Activated gamma-delta T cell treated with anti-CD3 and anti-CD28 coated beads, Interleukin-2, amount 50 U/mL, for 16 hours (primary cell): ENCODE results near the gene C2CD3.

Experiments used
- DNase-seq: peaks from one replicate; pipeline ENCODE4 v3.0.0-alpha.2; 2020; ENCODE audit warnings: low read depth

Gene C2CD3, protein sequence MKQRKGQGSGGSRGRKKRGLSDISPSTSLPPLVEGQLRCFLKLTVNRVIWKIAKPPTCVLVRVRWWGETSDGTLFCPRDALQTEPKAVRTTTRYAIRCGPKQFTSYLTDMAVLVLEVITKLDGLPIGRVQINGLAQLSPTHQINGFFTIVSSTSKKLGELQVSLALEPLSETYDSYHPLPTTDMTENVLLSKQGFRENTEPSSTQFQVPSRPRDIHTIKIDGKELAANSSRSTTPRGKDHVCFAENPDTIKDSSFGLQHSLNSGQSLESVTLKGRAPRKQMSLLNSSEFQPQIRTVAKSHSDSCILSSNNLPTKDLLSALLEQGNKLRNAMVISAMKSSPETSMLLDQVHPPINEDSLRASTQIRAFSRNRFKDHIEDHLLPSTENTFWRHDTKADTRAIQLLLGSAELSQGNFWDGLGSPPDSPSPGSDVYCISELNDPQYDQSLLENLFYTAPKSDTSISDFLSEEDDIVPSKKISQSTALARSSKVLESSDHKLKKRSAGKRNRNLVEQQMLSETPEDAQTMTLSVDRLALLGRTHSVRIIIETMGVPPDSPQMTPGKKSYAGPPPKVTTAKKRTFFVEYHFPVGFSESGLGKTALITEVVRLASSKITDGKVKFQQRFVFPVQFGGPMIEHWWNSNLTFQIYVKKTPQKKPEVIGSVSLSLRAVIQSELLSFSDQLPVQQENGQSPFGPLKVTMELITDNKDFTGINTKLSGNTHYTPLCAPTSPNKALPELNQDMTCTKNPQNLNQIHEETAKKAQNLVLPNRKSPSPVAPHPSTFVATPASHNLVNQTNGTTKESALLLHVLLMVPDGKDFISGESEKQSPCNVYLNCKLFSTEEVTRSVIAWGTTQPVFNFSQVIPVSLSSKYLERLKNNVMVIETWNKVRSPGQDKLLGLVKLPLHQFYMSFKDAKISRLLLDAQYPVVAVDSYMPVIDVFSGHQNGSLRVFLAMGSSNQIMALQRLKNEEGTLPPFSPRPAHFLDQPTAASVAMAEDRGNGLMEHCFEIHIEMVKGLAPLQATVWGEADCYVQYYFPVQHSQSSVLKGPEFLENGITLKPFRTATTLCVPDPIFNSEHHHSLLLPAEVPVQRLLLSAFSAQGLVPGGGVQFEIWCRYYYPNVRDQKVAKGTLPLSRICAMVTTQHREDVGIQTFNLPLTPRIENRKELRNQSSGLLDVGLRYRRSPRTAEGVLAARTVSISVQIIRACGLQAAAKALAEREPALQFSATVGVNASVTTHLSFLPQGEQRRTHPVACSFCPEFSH (N-terminal part only)

GRCh38 chr11:74170694-74171629, at the start of gene C2CD3, which contains the start of gene PPME1:
TSS of gene C2CD3 (minus strand) at chr11:74171002. CDS start at chr11:74170792, 210 bp downstream.
TSS of gene PPME1 (plus strand) at chr11:74171289. CDS start at chr11:74171422, 133 bp downstream.
- peak; percentile 95 for DNase-seq

- no peak for DNase-seq
Measured at GRCh38 chr11:74220376-74220775, 49.6 kb upstream of the C2CD3 start.

- DNase-seq, result no peak
Measured at GRCh38 chr11:74212533-74212932, 41.7 kb upstream of the C2CD3 start.

GRCh38 chr11:74208507-74208906, 37.7 kb upstream of the C2CD3 start:
- no peak for DNase-seq

- DNase-seq, result no peak
Measured at GRCh38 chr11:74206746-74207145, 35.9 kb upstream of the C2CD3 start.

DNA sequence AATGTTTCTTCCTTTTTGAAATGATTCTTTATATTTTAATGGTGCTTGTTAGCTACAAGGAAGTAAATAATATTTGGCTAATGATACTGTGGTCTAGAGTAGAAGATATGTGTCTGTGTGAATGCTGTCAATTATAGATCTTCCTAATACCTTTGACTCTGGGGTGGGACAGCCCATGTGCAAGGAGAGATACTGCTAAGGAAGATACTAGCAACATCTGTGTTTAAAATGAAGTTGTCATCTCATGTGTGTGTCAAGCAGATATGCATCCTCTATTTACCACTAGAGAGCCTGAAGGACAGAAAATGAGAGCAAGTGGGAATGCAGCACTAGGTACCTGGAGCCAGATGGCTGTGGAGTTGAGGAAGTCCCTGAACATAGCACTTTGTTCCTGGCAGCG, 34.4 kb upstream of the C2CD3 start:
- no peak for DNase-seq

DNA sequence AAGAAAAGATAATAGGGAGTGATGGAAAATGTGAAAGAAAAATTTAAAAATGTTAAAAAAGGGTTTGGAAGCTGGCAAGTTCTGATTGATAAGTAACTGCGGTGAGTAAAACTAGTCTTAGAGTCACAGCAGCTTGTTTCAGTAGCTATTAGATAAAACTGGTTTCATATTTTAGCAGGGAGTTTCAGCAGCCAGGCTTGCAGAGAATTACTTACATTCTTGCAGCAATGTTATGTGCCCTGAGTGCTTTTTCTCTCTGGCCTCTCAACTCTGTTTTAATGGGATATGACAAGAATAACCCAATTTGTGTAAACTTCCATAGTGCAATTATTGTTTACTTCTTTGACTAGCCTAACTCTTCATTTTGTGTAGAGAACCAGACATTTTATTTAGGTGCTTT, 33.9 kb upstream of the C2CD3 start:
- no peak for DNase-seq

DNA sequence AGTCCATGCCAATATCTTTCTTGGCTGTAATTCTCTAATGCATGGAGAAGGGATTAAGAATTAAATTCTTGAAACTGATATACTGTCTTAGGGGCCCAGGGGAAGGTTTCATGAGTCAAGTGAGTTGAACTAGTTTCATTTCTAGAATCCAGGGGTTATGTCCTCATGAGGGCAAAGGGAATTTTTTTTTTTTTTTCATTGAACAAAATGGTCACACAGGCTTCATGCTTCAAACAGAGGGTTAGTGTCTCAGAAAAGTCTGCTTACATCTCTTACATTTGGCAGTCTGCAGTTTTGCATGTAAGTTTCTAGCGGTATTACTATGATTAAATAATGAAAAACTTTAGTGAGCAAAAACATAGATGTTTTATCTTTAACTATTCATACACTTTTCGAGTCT, 33.2 kb upstream of the C2CD3 start:
- DNase-seq, result no peak

DNA sequence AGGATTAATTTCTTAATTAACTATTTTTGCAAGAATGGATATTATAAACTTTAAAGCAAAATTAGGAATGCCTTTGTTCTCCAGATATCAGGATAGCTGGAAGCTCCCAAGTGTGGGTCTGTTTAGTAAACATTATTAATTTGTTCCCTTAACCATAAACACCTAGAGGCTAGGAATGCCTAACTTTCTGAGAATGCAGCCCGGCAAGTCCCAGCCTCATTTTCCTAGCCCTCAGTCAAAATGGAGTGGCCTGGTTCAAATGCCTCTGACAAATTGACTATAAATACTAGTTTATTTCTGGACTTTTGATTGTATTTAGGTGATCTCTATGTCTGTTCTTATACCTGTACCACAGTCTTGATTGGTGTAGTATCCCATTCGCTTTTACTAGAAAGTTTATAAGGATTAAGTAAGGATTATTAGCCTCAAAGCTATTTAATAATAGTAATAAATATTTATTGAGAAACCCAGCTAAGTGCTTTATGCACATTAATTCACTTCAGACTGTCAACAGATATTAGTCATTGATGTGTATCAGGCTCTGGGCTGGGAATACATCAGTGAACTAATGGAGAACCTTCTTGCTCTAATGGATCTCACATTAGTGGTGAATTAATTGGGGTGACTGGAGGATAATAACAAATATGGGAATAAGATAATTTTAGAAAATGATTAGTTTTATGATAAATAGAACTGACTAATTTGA, 26.1 kb upstream of the C2CD3 start:
- DNase-seq, result no peak

GRCh38 chr11:74195828-74196227, 25.0 kb upstream of the C2CD3 start:
- no peak for DNase-seq

DNA sequence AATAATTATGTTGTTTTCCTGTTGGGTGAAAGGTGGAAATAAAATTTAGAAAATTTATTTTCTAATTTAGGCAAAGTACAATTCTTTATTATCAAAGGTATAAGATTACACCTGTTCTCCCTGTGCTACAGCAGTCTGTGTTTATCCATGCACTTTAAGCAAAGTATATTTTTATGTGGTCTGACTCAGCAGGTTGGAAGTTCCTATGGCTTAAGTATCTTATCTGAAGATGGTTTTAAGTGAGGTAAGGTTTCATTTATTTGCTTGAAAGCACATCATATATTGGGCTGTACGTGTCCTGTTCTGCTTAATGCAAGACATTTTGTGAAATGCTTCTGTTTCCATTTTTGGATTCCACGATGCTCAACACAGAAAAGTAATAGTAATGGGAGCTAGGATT, 14.9 kb upstream of the C2CD3 start:
- DNase-seq, result no peak

GRCh38 chr11:74185285-74185684, 14.5 kb upstream of the C2CD3 start:
- DNase-seq, result no peak

DNA sequence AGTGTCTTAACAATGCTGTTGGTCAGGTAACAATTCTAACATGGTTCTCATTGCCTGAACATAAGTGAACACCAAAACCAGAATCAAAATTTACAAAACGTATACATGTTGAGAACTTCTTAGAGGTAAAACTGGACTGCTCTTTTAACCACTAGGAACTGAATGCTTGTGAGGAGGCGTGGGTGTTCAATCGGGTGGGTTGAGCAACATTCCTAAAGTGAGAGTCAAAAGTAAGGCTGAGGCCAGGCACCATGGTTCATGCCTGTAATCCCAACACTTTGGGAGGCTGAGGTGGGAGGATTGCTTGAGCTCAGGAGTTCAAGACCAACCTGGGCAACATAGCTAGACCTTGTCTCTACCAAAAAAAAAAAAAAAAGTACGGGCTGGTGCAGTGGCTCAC, 11.8 kb upstream of the C2CD3 start:
- DNase-seq, result no peak

- DNase-seq, result no peak
Measured at GRCh38 chr11:74179234-74180052, 8.6 kb upstream of the C2CD3 start.

DNA sequence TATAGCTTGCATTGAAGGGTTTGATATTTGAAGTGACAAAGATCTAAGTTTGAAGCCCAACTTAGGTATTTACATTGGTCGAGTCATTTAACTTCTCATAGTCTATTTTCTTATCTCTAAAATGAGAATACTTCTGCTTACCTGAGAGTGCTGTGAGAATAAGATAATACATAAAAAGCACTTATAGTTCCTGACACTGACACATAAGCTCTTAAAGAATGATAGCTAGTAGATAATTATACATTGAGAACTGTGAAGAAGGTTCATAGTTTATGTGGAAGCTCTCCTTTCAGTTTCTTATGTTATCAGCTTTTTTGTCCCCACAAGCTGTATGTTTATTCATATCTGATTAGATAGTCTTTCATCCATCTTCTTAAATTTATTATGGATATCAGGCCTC, 5.1 kb upstream of the C2CD3 start:
- no peak for DNase-seq

DNA sequence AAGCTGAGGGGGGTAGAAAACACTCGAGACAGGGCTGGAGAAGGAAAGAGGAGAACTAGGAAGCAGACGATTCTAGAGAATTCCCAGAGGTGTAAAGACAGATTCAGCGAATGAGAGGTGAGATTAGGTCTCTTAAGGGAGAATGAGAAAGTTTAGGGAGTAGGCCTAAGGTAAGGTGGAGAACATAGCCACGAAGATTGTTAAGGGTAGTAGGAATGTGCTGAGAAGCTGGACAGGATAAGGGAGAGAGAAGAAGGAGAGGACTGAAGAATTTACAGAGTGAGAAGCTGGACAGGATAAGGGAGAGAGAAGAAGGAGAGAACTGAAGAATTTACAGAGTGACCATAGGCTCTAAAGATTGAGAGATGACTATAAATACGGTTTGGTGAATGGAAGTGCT, 1.2 kb upstream of the C2CD3 start:
- DNase-seq, result no peak

- DNase-seq, result no peak
Measured at GRCh38 chr11:74171630-74171968, 797 bp upstream of the C2CD3 start.

DNA sequence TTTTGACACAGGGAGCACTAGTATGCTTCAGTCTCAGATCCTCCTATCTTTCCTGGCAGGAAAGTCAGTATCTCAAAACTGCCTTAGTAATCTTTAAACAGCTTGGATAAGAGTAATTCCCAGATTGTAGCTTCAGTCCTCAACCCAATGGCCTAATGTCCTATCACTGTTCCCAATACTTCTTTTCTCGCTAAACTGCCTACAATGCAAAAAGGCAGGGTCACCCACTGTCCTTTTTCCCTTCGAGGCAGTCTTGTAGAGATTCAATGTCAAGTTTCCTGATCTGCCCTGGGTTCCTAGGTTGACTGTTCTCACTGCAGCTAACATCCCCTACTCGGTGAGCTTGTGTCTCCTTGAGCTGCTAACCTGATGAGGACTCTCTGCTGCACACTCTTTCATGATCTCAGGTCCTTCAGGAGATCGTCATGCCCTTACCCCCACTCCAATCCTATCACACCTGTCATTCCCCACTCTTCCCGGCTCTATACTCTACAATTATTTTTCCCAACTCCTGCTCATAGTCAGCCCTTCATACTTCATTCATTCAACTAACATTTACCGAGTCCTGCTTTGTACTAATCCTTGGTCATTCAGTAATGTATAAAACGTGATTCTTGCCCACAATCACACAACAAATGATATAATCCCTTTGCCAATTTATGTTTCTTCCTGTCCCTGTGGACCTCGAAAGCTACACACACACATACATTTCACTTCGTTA, 904 bp downstream of the C2CD3 start:
- DNase-seq, result no peak

- no peak for DNase-seq
Measured at GRCh38 chr11:74168838-74169237, 2.0 kb downstream of the C2CD3 start.
